NCI-H460 (cell line): ENCODE data around the gene SNAP25. TPM values are rescaled to one million over a fixed set of nuclear protein-coding genes. Genes with fewer than 3 reads are reported as not detected.
A peak's percentile ranks its signal among the peaks of the same experiment; 100 is the strongest.

Experiments used
- DNase-seq: peaks from one replicate; pipeline ENCODE4 v3.0.0-alpha.2; 2016; ENCODE audit warnings: low read depth; ENCODE audit errors: extremely low read depth
- total RNA-seq: library from RNA; depleted of rRNA; stranded (reverse); fragments of >200 nt; shearing (Covaris generic); gene quantifications from 2 replicates; pipeline ENCODE4 v1.2.3, GENCODE V29; 2014

The SNAP25 gene
- total RNA-seq, 1 experiment from 2014 or later, result 0.42 TPM

DNA sequence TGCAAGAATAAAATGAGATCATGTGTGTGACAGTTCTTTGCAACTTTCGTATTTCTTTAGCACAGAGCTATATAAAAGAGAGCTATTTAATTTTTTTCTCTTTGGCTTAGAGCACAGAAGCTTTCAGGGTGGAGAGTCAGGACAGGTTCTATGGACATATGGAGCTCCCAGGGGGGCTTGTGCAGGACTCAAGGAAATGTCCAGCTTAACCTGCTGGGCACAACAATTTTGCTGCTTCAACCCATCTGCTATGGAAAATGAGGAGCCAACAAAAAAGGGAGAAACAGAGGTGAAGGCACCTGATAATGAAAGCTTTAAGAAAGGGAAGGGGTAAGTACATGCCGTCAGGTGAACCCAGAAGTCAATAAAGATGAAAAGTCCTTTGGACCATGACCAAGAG is 5.1 kb upstream of the SNAP25 start:
- DNase-seq, result no peak

DNA sequence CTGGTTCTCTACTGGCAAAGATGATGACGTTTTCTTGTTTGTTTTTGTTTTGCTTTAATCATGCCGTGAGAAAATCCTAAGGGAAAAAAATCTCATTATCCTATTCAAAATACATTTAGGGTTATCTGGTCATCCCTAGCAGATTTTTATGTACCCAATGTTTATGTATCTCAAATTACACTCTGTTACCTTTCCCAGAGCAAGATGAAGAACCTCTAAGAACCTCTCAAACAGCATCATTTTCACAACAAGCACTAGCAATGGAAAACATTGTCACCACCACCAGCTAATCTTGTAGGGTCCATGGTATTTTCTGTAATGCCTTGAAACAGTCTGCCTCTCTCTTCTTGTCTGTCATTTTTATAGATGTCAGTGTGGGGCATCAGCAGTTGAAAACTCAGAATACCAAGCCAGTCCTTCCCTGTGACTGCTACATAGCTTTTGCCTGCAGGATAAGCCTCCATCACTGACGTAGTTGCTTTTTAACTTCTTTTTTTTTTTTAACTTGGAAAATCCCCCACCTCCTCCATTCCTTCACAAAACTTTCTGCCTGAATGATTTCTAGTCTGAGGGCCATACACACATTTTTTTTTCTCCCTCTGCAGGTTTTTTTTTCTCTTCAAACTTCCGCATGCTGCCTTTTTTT is 2.4 kb upstream of the SNAP25 start:
- DNase-seq, result no peak

DNA sequence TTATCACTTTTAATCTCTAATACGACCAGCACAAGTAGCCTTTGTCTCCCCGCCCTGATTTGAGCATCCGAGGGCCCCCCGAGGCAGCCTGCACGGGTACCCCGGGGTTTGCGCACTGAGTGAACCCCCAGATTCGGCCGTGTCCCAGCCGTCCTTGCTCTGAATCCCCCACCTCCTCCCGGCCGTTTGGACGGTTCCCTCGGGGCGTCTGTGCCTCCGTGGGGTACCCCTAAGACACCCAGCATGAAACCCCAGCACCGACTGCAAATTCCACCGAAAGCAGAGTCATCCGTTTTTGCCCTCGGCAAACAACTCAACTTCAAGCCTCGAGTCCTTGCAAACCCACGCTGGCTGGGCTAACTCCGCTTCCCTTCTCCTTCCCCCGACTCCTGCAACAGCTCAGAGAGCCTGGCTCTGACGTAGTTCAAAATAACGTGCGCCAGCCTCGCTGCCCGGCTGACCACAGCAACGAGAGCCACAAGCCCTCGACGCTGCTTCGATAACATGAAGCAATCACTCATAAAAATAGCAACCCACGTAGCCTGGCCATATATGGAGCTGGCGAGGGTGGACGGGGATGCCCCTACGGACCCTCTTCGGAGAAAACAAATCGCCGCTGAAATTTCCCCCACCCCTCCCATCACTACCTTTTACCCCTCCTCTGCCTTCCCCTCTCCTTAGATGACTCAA is 764 bp upstream of the SNAP25 start:
- DNase-seq, result no peak

DNA sequence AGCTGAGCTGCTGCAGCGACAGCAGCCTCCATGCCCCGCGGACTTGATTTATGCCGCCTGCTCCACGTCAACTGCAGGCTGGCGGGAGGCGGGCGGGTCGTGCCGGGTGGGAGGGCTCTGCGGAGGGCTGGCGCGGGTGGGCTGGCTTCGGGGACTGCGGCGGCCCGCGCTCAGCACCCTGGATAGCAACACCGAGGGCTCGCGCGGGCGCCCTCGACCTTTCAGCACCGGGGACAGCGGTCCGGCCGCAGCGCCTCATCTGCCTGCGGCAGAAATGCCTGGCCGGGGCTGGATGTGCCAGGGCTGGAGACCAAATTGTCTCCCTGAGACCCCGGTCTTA is 792 bp downstream of the SNAP25 start:
- DNase-seq, result peak; percentile 37

DNA sequence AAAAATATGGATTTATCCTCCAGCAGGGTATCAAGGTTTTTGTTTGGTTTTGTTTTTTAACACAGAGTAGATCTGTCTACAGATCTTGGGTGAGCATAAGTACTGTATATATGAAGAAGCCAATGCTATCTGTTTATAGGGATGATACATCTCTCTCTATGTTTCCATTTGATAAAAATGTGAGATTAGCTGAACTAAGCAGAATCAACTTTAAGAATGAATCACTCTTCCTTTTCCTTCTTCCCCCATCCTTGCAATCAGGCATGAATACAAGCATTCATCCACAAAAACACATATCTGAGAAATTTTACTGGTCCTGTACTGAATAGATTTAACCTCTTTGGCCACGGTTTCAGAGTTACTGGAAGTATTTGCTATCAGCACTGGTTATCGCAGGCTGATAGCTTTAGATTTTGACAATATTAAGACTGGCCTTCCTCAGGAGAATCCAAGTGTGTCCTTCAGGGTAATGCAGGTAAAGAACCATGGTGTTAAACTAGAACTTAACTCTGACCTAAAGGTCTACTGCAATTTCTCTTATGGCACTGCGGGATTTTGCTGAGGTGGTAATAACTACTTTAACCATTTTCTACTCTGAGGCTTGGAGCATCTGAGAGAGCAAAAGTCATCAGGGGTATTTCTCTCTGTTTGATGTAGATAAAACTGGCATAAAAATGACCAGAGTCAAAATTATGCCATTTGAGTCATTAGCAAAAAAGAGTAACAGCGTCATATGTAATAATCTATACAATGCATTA is 1.5 kb downstream of the SNAP25 start:
- no peak for DNase-seq

DNA sequence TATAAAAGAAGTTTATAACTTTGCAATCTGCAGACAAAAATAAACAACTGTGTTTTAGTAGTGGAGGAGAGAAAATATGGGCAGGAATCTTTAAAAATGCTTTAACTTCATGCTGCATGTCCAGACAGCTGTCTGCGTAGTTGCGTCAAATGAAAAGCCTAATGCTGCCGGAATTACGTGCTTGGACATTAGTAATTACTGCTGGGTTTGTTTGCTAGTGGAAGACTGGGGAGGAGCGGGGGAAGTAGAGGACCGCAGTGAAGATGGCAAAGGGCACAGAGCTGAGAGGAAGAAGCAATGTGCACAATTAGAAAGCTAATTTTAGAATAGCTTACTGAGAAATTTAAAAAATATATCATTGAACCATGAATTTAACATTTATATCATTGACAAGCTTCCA is 2.4 kb downstream of the SNAP25 start:
- no peak for DNase-seq

DNA sequence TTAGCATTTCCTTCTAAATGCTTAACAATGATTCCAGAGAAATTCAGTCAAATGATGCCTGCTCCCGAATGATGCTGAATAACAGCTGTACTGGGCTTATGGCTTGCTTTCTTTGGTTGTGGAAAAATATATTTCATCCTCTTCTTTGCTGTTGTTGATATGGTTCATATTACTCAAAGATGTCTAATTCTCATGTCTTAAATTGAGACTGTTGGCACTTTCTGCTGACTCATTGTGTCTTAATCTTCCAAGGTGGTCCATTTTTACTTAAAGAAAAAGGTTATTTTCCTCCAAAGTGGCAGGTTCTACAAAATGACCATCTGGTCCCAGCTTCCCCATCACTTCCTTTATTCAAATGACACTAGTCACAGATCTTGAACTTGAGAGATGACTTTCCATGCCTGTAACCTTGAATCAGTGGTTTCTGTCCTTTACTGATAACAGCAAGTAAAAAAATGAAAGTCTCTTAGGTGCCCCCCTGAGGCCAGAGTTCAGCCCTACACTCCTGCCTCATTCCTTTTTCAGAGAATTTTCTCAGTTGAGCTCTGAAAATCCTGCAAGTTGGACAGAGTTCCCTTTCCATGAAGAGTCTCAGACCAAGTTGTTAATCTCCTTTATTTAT is 6.9 kb downstream of the SNAP25 start:
- DNase-seq, result no peak

DNA sequence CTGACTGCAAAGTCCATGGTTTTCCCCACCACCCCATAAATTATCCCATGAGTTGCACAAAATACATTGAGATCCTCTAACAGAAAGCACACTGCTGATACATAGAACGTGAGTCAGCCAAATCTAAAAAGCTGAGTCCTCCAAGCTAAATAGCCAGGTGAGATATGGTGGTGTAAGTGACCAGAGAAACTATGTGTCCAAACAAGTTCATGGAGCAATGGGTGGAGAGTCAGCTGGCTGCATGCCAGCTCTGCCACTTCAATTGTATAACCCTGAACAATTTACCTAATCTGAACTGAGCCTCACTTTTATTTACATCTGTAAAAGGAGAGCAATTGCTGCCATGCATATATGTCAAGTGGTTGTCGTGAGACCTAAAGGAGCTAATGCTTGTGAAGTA is 9.7 kb downstream of the SNAP25 start:
- DNase-seq, result no peak

DNA sequence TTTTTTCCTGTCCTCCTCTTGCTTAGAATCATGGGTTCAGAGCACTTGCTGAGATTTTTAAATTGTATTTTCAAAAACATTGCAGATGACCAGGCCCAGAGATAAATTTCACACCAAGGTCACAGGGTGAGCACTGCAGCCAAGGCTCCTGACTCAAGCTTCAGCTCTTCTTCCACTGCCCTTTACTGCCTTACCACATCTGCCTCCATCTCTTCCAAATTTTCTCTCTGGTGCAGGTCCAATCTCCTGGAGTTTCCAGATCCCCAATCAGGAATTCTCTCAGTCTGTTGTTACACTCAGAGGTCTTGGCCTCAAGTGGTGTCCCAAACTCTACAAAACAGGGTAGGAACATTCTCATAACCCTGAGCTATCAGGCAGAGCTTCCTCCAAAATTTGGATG is 12.7 kb downstream of the SNAP25 start:
- DNase-seq, result no peak

DNA sequence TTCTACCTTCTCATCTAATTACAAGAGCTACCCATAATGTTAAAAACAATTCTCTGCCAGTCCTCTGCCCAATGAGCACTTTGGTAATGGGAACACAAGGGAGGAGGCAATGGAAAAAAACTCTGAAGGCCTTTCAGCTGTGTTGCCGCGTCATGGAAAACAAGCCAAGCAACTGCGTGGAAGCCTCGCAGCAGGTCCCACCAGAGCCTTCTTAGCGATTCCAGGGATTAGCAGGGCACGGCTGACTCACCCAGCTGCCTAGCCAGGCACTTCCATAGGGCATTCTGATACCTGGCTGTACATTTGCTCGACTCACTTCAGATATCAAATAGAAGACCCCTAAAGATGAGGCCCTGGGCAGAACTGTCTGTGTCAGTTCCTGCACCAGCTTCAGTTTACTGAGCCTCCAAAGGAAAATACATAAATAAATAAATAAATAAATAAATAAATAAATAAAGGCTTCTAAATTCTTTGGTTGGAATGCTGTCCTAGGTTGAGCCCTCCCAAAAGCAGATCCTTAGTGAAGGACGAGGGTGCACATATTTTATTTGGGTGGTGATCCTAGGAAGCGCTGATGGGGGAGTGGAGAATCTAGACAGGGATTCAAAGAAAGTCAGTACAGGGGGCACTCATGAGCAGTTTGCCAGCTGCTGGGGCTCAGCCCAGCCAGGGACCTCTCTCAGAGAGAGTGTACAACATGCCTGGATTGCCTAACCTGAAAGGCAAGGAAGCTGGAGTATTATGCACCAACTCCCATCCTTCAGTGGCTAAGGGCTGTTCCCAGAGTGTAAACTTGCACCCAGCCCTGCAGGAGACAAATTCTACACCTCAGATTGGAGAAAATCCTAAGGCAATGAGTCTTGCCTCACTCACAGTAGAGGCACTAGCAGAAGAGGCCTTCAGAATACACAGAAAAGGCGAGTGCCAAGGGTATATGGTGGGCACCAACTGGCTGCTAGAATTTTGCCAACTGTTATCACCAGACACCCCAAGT is 18.2 kb downstream of the SNAP25 start:
- DNase-seq, result no peak

DNA sequence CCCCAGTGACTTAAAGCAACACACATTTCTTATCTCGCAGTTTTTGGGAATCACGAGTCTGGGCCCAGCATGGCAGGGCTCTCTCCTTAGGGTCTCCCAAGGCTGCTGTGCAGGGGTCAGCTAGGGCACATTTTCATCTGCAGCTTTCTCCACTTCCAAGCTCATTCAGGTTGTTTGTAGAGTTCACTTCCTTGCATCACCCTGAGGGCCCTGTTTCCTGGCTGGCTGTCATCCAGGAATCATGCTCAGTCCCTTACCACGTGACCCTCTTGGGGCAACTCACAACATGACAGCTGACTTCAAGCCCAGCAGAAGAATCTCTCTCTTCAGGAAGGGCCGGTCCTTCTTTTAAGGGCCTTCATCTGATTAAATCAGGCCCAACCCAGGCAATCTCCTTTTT is 21.3 kb downstream of the SNAP25 start:
- no peak for DNase-seq

DNA sequence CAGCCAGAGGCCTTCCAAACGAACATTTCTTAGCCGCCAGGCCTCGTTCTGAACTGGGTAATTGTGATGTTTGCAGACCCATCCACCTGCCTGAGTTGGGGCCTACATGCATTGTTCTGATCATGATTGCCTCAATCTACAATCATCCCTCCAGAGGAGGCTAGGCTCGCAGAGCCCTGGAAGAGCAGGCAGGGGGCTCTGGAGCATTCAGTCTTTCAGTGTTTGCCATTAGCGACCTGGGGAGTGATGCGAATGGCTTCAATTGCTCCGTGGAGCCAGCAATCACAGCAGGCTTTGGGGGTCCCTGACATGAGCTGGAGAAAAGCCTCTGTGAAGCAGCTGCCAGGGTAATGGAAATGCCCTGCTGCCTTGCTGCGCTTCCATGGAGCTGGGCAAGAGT is 22.0 kb downstream of the SNAP25 start:
- DNase-seq, result no peak

DNA sequence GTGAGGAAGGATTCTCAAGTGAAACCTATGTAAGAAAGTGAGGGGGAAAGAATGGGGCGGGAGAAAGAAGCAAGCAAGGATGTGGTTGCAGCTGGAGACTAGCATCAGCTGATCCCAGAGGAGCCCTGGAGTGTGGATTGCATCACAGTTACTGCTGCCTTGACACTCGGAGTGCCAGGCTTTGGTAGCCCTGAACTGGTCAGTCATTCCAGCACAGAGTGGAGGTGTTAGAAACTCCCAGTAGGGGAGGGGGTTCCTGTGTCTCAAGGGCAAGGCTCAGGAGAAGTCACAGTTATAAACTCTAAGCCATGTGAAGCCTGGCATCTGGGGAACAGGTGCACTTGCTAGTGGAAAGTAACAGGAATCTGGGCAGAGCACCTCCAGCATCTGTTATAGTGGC is 23.5 kb downstream of the SNAP25 start:
- DNase-seq, result no peak

DNA sequence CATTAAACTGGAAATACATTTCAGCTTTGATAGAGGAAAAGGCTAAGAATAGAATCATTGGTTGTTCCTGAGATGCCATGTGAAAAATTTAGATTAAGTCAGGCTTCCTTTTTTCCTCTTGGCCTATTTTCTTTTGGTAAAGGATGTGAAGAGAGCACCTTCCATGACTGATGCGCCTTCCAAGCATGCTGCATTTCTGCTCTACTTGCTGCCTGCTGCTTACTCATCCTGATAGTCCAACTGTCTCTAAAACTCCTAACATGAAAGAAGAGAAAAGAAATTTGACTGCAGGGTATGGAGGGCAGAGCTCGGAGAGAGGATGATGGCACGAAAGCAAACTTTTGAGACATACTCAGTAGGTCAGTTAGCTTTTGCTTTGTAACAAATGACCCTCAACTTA is 28.8 kb downstream of the SNAP25 start:
- no peak for DNase-seq

DNA sequence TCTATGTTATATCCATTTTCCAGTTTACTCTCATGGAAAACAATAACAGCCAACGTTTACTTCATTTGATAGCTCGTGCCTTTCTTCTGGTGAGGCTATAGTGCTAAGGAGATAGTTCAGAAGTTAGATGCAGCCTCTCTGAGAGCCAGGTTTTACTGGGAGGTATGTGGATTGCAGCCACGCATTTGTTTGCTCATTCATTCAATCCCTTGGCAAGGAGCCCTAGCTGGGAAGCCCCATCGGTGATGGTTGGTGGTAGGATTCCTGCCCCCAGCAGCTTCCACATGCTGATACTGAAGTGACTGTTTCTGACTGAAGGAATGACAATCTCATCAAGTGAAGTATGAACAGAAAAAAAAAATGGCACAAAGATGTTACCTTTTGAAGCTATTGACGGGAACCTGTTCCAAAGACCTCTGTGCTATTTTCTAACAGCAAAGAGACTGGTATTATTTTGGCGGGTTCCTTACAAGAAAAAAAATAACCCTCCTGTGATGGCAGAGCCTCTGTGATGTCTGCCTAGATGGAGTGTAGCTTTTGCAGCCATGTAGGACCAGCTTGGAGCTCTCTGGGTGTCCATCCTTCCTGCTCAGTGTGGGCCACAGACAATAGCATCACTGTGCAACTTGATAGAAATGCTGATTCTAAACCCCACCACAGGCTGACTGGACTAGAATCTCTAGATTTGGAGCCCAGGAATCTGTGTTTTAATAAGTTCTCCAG is 30.6 kb downstream of the SNAP25 start:
- DNase-seq, result no peak

DNA sequence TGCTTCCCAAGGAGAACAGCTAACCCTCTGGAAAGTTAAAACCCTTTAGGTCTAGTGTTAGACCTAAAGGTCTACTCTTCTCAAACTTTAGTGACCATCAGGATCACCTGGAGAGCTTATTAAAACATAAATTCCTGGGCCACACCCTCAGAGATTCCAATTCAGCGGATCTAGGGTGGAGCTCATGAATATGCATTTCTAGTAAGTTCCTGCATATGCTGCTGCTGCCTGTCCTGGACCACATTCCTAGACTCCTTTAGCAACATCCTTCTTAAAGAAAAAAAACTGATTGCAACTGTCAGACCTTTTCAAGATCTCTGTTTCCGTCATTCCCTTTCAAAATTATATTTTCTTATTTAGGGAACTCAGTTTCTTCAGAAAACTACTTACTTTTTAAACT is 31.2 kb downstream of the SNAP25 start:
- DNase-seq, result no peak

DNA sequence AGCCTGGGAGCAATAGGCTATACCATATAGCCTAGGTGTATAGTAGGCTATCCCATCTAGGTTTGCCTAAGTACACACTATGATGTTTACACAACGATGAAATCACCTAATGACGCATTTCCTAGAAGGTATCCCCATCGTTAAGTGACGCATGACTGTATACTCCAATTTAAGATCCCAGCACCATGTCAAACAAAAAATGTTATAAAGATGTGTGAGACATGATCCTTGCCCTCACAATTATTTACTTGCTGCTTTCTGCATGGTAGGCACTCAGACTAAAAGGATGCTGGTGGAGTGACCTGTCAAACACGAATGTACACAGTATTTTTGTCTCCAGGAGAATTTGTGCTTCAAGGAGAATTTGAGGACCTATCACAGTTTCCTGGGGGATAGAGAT is 32.3 kb downstream of the SNAP25 start:
- peak; percentile 77 for DNase-seq

DNA sequence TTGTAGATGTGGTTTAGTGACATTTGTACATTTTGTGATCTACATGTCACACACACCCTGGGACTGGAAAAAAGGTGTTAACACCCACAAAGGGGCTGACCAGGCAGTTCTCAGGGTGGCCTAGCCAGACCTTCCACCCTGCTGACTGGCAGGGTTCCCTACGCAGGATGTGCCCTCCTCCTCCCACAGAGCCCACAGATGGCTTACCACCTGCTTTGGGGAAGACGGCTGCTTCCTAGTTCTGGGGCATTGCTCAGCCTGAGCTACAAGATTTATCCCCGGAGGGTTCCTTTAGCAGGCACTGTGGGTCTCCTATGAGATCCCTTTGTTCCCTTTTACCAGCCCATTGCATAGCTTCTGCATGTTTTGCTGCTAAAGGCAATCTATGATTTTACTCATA is 35.1 kb downstream of the SNAP25 start:
- no peak for DNase-seq

DNA sequence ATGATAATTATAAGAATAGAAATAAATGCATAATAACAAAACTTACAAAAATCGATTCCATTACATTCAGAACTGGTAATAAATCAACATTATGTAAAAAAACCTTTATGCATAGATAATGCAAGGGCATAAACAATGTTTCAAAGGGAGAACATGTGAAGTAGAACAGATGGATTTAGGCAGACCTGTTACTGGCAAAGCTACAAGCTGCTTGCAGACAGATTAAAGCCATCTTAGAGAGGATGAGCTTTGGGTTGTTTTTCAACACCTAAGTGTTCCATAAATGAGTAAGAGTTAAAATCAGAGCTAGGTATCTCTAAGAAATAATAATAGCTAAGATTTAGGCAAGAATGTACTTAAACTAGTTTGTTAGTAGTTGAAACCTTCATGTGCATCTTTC is 37.2 kb downstream of the SNAP25 start:
- DNase-seq, result no peak

DNA sequence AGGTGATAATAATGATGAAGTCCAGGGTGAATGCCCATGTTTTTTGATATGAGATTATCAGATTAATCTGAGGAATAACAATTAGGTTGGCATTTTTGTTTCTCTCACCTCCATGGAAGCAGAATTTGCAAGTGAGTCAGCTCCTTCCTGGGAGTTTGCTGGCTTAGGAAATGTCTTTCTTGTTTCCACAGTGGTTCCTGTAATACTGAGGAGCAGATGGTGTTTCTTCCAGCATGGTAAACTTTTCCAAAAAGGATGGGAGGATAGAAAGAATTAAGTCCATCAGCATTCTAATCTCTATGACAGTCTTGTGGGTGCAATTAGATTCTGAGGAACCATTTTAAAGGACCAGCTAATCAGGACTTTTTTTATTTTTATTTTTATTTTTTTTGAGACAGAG is 40.5 kb downstream of the SNAP25 start:
- no peak for DNase-seq
